ENCODE data around the gene GNG5.
"Not testable (repeated sequence)": the region's sequence is repeated elsewhere in the genome, so short reads cannot be mapped to it uniquely, and the experiment has no call there.

The GNG5 gene

DNA sequence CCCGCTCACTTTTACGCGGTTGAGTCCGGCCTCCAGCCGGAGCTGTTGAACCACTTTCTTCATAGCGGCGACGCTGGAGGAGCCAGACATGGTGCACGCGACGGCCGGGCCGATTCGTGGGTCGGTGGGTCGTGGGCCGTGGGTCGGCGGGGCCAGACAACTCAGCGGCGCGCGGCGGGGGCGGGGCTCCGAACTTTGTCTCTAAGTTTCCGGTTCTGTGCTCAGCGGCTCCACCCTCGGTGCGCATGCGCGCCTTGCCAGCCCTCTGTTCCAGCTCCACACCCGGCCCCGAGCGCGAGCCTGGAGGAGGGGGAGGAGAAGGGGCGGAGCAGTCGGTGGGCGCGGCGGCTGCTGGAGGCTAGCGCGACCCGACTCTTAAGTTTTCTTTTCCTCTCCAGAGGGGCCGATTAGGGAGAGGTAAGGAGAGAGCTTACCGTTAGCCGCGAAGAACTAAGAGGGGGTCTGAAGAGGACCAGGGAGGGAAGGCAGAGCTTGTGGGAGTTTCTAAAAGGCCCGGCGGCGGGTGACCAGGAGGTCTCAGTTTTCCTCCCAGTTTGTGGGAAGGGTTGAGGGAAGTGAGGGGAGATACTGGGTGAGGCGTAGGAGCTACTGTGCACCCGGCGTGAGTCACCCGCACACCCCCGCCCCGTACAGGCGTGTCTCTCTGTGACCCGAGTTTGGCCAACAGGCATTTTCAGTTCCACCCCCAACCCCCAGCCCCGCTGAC, at the start of gene GNG5, which contains the start of gene SPATA1:
Gene GNG5 (minus strand): TSS at position 580 of the 727 bp plus-strand sequence. CDS start 490 bp downstream, at position 90.
Gene SPATA1 (plus strand): TSS at position 385 of the 727 bp plus-strand sequence. CDS start 9,974 bp downstream, outside the sequence.
- peak; percentile 98 for DNase-seq

- no peak for DNase-seq
Observed at GRCh38 chr1:84550826-84551225, 44.4 kb upstream of the GNG5 start.

DNA sequence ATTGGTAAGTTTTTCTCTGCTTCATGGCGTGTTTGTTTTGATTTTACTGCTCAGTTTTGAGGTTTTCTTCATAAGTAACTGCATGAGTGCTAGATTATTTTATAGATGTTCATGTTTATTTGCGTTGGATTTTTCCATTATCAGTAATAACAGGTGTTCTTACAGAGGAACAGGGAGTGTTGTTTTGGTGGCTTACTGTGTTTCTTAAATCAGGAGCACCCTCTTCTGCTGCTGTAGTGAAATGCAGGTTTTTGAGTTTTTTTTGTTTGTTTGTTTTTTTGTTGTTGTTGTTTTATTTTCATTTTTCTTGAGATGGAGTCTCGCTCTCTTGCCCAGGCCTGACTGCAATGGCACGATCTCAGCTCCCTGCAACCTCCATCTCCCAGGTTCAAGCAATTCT, 35.3 kb upstream of the GNG5 start:
- DNase-seq, result peak; percentile 37

- no peak for DNase-seq
Observed at GRCh38 chr1:84540759-84541158, 34.4 kb upstream of the GNG5 start.

GRCh38 chr1:84539972-84540371, 33.6 kb upstream of the GNG5 start:
- DNase-seq, result peak; percentile 62

GRCh38 chr1:84538599-84538998, 32.2 kb upstream of the GNG5 start:
- no peak for DNase-seq

DNA sequence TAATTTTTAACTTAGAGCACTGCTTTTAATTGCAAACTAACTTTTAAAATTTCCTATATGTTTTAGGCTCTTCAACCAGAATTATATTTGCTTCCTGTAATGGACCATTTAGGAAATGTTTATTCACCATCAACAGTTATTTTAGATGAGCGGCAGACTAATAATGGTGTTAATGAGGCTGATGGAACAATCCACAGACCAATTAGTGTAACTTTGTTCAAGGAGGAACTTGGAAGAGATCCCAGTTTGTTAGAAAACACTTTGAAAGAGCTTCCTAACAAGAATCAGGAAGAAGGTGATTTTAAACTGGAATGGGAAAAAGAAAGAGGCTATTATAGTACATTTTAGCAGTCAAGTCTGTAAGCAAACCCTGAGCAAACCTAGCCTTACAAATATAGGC, 19.4 kb upstream of the GNG5 start:
- DNase-seq, result no peak

DNA sequence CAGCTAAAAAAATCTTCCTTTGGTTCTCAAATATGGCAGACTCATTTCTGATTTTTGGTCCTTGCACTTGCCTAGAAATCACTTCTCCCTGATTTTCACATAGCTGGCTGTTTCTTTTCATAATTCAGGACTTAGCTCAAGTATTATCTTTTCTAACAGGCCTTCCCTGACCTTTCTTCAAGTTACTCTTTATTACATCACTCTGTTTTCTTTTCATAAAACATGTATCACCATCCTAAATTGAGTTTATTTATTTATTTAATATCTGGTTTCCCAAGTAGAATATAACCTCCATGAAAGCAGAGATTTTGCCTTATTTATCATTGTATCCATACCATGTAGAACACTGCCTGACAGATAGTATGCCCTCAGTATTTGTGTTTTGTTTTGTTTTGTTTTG, 18.2 kb upstream of the GNG5 start:
- no peak for DNase-seq

DNA sequence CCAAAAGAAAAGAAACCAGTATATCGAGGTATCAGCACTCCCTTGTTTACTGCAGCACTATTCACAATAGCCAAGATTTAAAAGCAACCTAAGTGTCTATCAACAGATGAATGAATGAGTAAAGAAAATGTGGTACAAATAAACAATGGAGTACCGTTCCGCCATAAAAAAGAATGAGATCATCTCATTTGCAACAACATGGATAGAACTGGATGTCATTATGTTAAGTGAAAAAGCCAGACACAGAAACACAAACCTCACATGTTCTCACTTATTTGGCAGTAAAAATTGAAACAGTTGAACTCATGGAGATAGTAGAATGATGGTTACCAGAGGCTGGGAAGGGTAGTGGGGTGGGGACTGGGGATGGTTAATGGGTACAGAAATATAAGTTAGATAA, 4.3 kb upstream of the GNG5 start:
- no peak for DNase-seq

DNA sequence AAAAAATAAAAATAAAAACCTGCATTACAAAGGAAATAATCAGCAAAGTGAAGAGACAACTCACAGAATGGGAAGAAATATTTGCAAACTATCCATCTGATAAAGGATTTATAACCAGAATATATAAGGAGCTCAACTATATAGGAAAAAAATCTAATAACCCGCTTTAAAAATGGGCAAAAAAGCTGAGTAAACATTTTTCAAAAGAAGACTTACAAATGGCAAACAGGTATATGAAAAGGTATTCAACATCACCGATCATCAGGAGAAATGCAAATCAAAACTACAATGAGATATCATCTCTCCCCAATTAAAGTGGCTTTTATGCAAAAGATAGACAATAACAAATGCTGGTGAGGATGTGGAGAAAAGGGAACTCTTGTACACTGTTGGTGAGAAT, 3.8 kb upstream of the GNG5 start:
- DNase-seq, result no peak

GRCh38 chr1:84509029-84509428, 2.6 kb upstream of the GNG5 start:
- no peak for DNase-seq

- DNase-seq, result no peak
Observed at GRCh38 chr1:84508510-84508909, 2.1 kb upstream of the GNG5 start.

DNA sequence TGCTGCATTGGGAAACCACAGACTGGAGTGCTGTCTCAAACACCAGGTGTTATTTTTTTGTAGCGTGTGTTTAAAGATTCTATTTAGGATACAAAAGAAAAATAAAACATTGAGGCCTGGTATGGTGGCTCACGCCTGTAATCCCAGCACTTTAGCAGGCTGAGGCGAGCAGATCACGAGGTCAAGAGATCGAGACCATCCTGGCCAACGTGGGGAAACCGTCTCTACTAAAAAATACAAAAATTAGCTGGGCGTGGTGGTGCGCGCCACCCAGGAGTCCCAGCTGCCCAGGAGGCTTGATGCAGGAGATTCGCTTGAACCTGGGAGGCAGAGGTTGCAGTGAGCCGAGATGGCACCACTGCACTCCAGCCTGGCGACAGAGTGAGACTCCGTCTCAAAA, 1.5 kb upstream of the GNG5 start:
- not testable (repeated sequence) for DNase-seq

DNA sequence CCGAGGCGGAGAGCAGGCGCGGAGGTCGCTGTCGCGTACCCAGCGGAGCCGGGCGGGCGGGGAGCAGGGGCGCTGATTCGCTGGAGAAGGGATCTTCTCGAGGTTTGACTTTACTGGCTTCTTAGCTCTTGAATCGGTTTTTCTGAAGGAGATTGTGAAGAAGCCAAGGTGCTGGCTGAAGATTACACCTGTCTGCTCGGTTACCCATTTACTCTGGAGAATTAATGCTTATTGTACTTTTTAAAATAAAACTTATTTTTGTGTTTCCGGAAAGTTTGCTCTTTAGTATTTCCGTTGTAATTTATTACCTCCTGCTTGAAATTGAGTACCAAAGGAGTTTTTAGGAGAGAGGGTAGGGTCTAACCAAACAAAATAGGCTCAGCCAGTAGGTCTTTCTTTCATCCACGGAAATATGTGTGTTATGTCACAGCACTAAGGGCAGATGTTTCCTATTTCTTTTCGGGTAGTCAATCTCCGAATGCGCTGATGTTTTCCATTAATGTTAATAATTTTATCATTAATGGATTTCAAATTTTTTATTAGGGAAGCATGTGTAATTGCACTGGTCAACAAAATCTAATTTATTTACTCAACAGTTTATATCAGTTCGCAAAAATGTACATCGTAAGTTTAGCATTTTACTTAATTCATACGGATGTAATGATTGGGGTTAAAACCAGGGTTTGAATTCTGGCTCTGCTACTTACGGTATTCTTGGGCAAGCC, 510 bp upstream of the GNG5 start:
- DNase-seq, result no peak

- DNase-seq, result peak; percentile 92
Observed at GRCh38 chr1:84505493-84506001, 834 bp downstream of the GNG5 start.

DNA sequence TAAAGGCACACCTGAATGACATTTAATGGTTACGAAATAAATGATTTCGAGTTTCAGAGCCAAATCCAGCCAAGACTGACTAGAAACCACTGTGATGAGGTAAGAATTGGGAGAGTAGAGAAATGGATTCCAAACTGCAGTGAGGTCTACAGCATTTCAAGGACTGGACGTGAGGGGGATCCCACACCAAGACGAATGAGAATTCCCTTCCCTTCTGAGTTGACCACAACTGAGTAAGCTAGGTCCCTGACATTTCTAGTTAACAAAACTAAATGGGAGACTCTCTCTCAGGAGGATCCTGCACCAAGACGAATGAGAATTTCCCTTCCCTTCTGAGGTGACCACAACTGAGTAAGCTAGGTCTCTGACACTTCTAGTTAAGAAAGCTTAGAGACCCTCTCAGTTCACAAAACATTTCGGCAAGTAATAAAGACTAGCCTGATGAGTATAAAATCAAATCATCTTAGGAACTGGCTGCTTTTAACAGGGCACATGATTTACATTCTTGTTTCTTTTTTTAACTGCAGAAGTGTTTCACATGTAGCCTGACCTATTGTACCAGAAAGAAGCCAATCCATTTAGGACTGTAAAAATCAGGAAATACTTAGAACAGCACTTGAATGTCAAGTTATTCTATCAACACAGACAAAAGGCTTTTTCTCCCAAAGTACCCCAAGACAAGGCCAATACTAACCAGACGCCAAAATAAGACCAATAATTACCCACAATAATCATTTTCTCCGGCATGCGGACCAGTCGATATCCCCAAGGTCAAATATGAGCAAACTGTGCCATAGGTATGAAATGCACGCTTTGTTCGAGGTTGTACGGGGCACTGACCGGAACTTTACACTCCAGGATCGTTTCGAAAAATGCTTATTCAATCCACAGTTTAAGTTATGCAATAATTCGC, 1.5 kb downstream of the GNG5 start:
- peak; percentile 59 for DNase-seq

GRCh38 chr1:84502927-84503326, 3.5 kb downstream of the GNG5 start:
- no peak for DNase-seq

DNA sequence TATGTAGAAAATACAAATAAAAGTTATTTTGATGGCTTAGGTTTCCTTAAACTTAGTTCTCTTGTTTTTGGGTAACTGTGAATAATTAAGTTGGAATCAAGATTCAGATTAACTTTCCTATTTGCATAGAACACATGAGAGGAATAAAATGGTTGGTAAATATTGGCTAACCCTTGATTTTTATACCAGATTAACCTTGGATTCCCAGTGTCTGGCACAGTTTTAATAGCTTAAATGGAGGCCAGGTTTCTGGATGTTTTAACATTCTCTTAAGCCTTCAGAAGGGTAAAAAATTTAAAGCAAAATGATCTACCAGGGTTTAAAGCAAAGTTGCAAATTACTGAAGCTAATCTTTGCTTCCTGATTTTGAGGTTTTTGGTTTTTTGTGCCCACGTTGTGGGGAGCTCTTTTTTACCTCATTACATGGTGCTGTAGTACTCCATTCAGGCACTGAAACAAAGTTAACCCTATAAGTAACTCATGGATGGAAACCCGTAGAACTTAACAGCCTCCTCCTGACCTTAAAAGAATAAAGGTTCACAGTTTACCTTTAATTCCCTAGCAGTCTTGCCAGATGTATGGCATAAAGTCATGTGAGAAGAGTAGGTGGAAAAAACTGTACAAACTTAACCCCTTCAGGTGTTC, 8.6 kb downstream of the GNG5 start:
- no peak for DNase-seq

- no peak for DNase-seq
Observed at GRCh38 chr1:84496498-84496897, 9.9 kb downstream of the GNG5 start.

DNA sequence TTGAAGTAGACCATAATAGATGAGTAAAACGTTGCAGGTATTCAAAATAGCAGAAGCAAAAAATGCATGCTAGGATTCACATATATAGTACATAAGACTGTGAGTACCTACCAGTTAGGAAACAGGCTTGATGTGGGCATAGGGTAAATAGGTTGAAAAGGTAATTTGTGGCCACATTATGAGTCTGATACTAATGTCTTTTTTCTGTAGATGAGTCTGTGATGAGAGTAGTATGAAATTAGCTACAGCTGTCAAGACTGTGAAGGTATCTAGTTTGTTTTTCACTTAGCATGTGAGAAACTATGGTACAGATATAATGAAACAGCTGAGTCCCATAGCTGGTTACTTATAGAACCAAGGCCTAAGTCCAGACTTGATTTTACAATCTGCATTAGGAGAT, 12.6 kb downstream of the GNG5 start:
- DNase-seq, result no peak

- no peak for DNase-seq
Observed at GRCh38 chr1:84492726-84493125, 13.7 kb downstream of the GNG5 start.

- DNase-seq, result no peak
Observed at GRCh38 chr1:84489766-84490165, 16.6 kb downstream of the GNG5 start.

GRCh38 chr1:84488107-84488506, 18.3 kb downstream of the GNG5 start:
- no peak for DNase-seq

All from DMS53 (cell line).